SK-N-SH (cell line): Measurements from ENCODE around the gene LMBR1. TPM values are rescaled to one million over a fixed set of nuclear protein-coding genes. Genes with fewer than 3 reads are reported as not detected.

Experiments
- CTCF ChIA-PET: fragments of 300-600, 350-600 bp; formaldehyde crosslinking; extraction: SDS; loops from one replicate; lab custom pipeline; 2021; lab: Yijun Ruan, JAX
- POLR2A ChIA-PET: fragments of 350-600 bp; sonication (Branson Sonifier 250); formaldehyde crosslinking; extraction: SDS; loops from one replicate; lab custom pipeline; 2020; ENCODE audit warnings: antibody characterized with exemption, inconsistent platforms; lab: Yijun Ruan, JAX
- DNase-seq: peaks from one replicate; pipeline ENCODE4 v3.0.0; 2012
- H2AFZ ChIP-seq: fragments of 200-600 bp; sonication (generic); 2 replicates; pipeline ENCODE4 v1.8.1; 2016; ENCODE audit warnings: antibody characterized with exemption, mild to moderate bottlenecking, low read depth
- H3F3A ChIP-seq: fragments of 200-600 bp; sonication (generic); replicated peaks from 2 replicates; pipeline ENCODE3; 2016; ENCODE audit warnings: antibody characterized with exemption, mild to moderate bottlenecking; ENCODE audit not compliant: insufficient read depth
- H3K27ac ChIP-seq, 2 experiments: fragments of 200-500 bp in 1 of 2; fragments of 200-600 bp in 1 of 2; sonication (Bioruptor generic) in 1 of 2; sonication (generic), shearing (Covaris generic) in 1 of 2; 2 replicates each; pipeline versions ENCODE4 v1.5.1 to v1.6.1; 2014 to 2016; ENCODE audit warnings: low read depth in 2 of 2, inconsistent platforms in 1 of 2, low read length in 1 of 2, mild to moderate bottlenecking in 1 of 2, mixed read lengths in 1 of 2
- H3K27me3 ChIP-seq: fragments of 200-600 bp; sonication (generic), shearing (Covaris generic); 2 replicates; pipeline ENCODE4 v1.6.1; 2016; ENCODE audit warnings: mixed run types; ENCODE audit not compliant: insufficient read depth
- H3K36me3 ChIP-seq, 2 experiments: fragments of 200-500 bp in 1 of 2; fragments of 200-600 bp in 1 of 2; sonication (Bioruptor generic) in 1 of 2; sonication (generic) in 1 of 2; replicated peaks in 1 of 2; 2 replicates each; pipeline versions ENCODE3 to v1.5.1; 2014 to 2016; ENCODE audit warnings: low read length in 1 of 2, mild to moderate bottlenecking in 1 of 2; ENCODE audit not compliant: insufficient read depth in 2 of 2, control insufficient read depth in 1 of 2
- H3K4me1 ChIP-seq, 2 experiments: fragments of 200-500 bp in 1 of 2; fragments of 200-600 bp in 1 of 2; sonication (Bioruptor generic) in 1 of 2; sonication (generic), shearing (Covaris generic) in 1 of 2; 2 replicates each; pipeline versions ENCODE4 v1.5.1 to v1.6.1; 2014 to 2016; ENCODE audit warnings: low read depth in 1 of 2, low read length in 1 of 2, mixed run types in 1 of 2; ENCODE audit not compliant: insufficient read depth in 2 of 2, control insufficient read depth in 1 of 2
- H3K4me2 ChIP-seq: fragments of 200-600 bp; sonication (generic), shearing (Covaris generic); 2 replicates; pipeline ENCODE4 v1.6.1; 2017; ENCODE audit warnings: mixed run types
- H3K4me3 ChIP-seq, 2 experiments: fragments of 200-500 bp in 1 of 2; fragments of 200-600 bp in 1 of 2; sonication (Bioruptor generic) in 1 of 2; sonication (generic), shearing (Covaris generic) in 1 of 2; 2 replicates each; pipeline versions ENCODE4 v1.5.1 to v1.8.1; 2014 to 2016; ENCODE audit warnings: low read depth in 2 of 2, inconsistent platforms in 1 of 2, low read length in 1 of 2, mild to moderate bottlenecking in 1 of 2, mixed read lengths in 1 of 2, moderate library complexity in 1 of 2
- H3K79me2 ChIP-seq: fragments of 200-600 bp; sonication (generic); 2 replicates; pipeline ENCODE4 v1.8.1; 2017; ENCODE audit warnings: mild to moderate bottlenecking; ENCODE audit not compliant: insufficient read depth
- H3K9ac ChIP-seq: fragments of 200-600 bp; sonication (generic); 2 replicates; pipeline ENCODE4 v1.6.1; 2017; ENCODE audit warnings: mixed run types
- H3K9me2 ChIP-seq: fragments of 200-600 bp; sonication (generic); 2 replicates; pipeline ENCODE4 v1.6.1; 2017; ENCODE audit warnings: mixed run types
- H3K9me3 ChIP-seq: fragments of 200-600 bp; sonication (generic); 2 replicates; pipeline ENCODE4 v1.6.1; 2017; ENCODE audit warnings: mixed run types, mild to moderate bottlenecking, moderate library complexity
- H4K20me1 ChIP-seq: fragments of 200-600 bp; sonication (generic); 2 replicates; pipeline ENCODE4 v1.6.1; 2017; ENCODE audit warnings: mild to moderate bottlenecking, mixed run types; ENCODE audit not compliant: insufficient read depth
- ELF1 ChIP-seq: IDR thresholded peaks from 2 replicates; pipeline ENCODE4 v1.4.0; 2012
- EP300 ChIP-seq, 2 experiments: IDR thresholded peaks; 2 replicates each; pipeline versions ENCODE4 v1.4.0 to v1.6.1; 2012; ENCODE audit warnings: borderline replicate concordance in 1 of 2, low read depth in 1 of 2, low read length in 1 of 2
- FOXJ3 ChIP-seq: sonication (generic); formaldehyde crosslinking; IDR thresholded peaks from 2 replicates; pipeline ENCODE4 v1.5.1; 2020; ENCODE audit warnings: mild to moderate bottlenecking, missing genetic modification reagents
- GABPA ChIP-seq: IDR thresholded peaks from 2 replicates; pipeline ENCODE4 v1.4.0; 2012; ENCODE audit warnings: low read depth, mild to moderate bottlenecking
- IRF3 ChIP-seq: fragments of 150-350 bp; IDR thresholded peaks from 2 replicates; pipeline ENCODE4 v1.6.1; 2016; ENCODE audit warnings: mild to moderate bottlenecking, low read depth, low read length
- JUND ChIP-seq: IDR thresholded peaks from 2 replicates; pipeline ENCODE4 v1.4.0; 2012
- MXI1 ChIP-seq: IDR thresholded peaks from 2 replicates; pipeline ENCODE4 v1.6.1; 2012; ENCODE audit warnings: mild to moderate bottlenecking, low read depth, low read length, improper control_type of control experiment
- PBX3 ChIP-seq: IDR thresholded peaks from 2 replicates; pipeline ENCODE4; 2012
- RCOR1 ChIP-seq: fragments of 150-350 bp; IDR thresholded peaks from 2 replicates; pipeline ENCODE4 v1.6.1; 2017; ENCODE audit warnings: antibody characterized with exemption, low read length
- REST ChIP-seq: IDR thresholded peaks from 2 replicates; pipeline ENCODE4 v1.6.1; 2012; ENCODE audit warnings: mild to moderate bottlenecking, low read depth, low read length, moderate library complexity
- TEAD4 ChIP-seq: IDR thresholded peaks from 2 replicates; pipeline ENCODE4 v1.4.0; 2012; ENCODE audit warnings: mild to moderate bottlenecking, borderline replicate concordance; ENCODE audit not compliant: insufficient read depth
- USF1 ChIP-seq: IDR thresholded peaks from 2 replicates; pipeline ENCODE4 v1.4.0; 2012; ENCODE audit warnings: low read depth, borderline replicate concordance
- WGBS: methylation state at CpG from one replicate; pipeline ENCODE4 v1.1.6; 2017; ENCODE audit warnings: low lambda C conversion rate; 5-methylcytosine and 5-hydroxymethylcytosine counted together
- polyA plus RNA-seq, 3 experiments: library from polyadenylated mRNA; depleted of rRNA; stranded (reverse); fragments of >200 nt; gene quantifications; 2 replicates each; pipeline ENCODE4 v1.2.3, GENCODE V29; 2012

LMBR1 gene
- polyA plus RNA-seq, 1 of the 3 experiments (the other 2 are of a cell fraction): 24.6 TPM

GRCh38 chr7:156783864-156784263, 109.1 kb downstream of the LMBR1 start:
- Histone ChIP-seq H3K9me3 (no peaks in the 10 kb centered on the region), H2AFZ (no peak overlapping the region), H3K4me1 (peaks cover 0 to 37% of the 10 kb centered on the region in 2 experiments; a peak in 2 of 4 replicates), H3K9me2 (no peaks in the 10 kb centered on the region), H3F3A (peaks cover 3% of the 10 kb centered on the region), H3K4me3 (no peak overlapping the region), H3K27me3 (no peaks in the 10 kb centered on the region), H3K27ac (peak overlapping the region in 1 of 2 experiments; percentile 90; a peak in 2 of 4 replicates), H3K36me3 (no peaks in the 10 kb centered on the region), H3K79me2 (no peaks in the 10 kb centered on the region), H3K9ac (no peak overlapping the region), H3K4me2 (no peak overlapping the region), H4K20me1 (no peaks in the 10 kb centered on the region)
- ChIA-PET POLR2A (no interaction called here), CTCF (interaction anchor here (0.9 to 7.0 kb wide), 4 partner anchors 8 to 978 kb away, joined by 3 to 114 read pairs (median 4); no protein-coding TSS in a partner anchor)
- DNase-seq: no peak
- WGBS: 98% methylated on average over 4 of the region's 4 CpGs
- TF ChIP-seq MXI1 (no peak), USF1 (no peak), ELF1 (no peak), JUND (no peak), REST (no peak), TEAD4 (no peak), EP300 (IDR thresholded peaks at IDR 0.05; ENCODE audit: borderline replicate concordance in 1 of 2, low read depth in 1 of 2, low read length in 1 of 2) (no peak), FOXJ3 (CRISPR knock-in tag) (no peak), RCOR1 (no peak), GABPA (no peak), IRF3 (no peak), PBX3 (no peak)
